ENCODE data around the gene RND1. TPM values are rescaled to one million over a fixed set of nuclear protein-coding genes. Genes with fewer than 3 reads are reported as not detected.
"Not testable (repeated sequence)": the region's sequence is repeated elsewhere in the genome, so short reads cannot be mapped to it uniquely, and the experiment has no call there.

RND1 gene
- total RNA-seq, 1 donor, result under 0.01 TPM

DNA sequence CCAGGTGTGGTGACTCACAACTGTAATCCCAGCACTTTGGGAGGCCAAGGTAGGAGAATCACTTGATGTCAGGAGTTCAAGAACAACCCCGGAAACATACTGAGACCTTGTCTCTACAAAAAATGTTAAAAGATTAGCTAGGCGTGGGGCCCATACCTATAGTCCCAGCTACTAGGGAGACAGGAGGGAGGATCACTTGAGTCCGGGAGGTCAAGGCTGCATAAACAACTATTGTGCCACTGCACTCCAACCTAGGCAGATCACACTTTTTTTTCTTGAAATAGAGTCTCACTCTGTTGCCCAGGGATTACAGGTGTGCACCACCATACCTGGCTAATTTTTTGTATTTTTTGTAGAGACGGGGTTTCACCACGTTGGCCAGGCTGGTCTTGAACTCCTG is 6.1 kb downstream of the RND1 start:
- TF ChIP-seq CTCF (IDR thresholded peaks at IDR 0.05; ENCODE audit: insufficient read depth, low read depth, low read length), result no peak
- no peak for DNase-seq (ENCODE audit: low read depth)
- H3K4me3 ChIP-seq (ENCODE audit: low read depth, low read length), result no peak overlapping the region

GRCh38 chr12:48858043-48858442 is 7.6 kb downstream of the RND1 start:
- TF ChIP-seq CTCF (IDR thresholded peaks at IDR 0.05; ENCODE audit: insufficient read depth, low read depth, low read length), result no peak
- DNase-seq (ENCODE audit: low read depth), result no peak
- H3K4me3 ChIP-seq (ENCODE audit: low read depth, low read length), result no peak overlapping the region

- DNase-seq (ENCODE audit: low read depth), result no peak
- no peak for TF ChIP-seq CTCF (IDR thresholded peaks at IDR 0.05; ENCODE audit: insufficient read depth, low read depth, low read length)
- no peak overlapping the region for H3K4me3 ChIP-seq (ENCODE audit: low read depth, low read length)
Measured at GRCh38 chr12:48857278-48857994, 8.2 kb downstream of the RND1 start.

DNA sequence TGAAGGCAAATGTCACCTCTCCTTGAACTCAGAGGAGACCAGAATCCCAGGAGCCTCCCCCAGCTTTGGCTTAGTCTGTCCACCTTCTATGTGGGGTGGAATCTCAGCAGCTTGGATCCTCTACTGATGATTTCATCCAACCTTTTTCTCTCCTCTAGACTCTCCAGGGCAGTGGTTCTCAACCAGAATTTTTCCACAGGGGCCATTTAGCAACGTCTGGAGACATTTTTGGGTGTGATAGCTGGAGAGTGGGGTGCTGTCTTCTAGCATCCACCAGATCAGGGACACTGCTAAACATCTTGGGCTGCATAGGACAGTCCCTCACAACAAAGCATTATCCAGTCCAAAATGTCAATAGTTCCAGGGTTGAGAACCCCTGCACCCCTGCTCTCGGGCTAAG is 9.3 kb downstream of the RND1 start:
- TF ChIP-seq CTCF (IDR thresholded peaks at IDR 0.05; ENCODE audit: insufficient read depth, low read depth, low read length), result no peak

GRCh38 chr12:48854932-48855331 is 10.7 kb downstream of the RND1 start:
- not testable (repeated sequence) for DNase-seq (ENCODE audit: low read depth); H3K4me3 ChIP-seq (ENCODE audit: low read depth, low read length)

More for the DNA sequence above, 9.3 kb downstream of the RND1 start:
- no peak overlapping the region for H3K4me3 ChIP-seq (ENCODE audit: low read depth, low read length)
- DNase-seq (ENCODE audit: low read depth), result no peak

DNA sequence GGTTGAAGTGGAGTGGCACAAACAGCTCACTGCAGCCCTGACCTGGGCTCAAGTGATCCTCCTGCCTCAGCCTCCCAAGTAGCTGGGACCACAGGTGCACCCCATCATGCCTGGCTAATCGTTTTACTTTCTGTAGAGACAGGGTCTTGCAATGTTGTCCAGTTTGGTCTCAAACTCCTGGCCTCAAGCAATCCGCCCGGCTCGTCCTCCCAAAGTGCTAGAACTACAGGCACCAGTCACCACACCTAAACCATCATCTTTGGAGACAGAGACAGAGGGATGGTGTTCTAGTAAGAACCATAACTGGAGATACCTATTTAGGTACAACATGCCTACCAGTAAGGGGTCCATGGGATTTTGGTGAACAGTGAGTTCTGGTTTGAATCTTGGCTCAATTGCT is 11.2 kb downstream of the RND1 start:
- no peak for TF ChIP-seq CTCF (IDR thresholded peaks at IDR 0.05; ENCODE audit: insufficient read depth, low read depth, low read length)
- no peak overlapping the region for H3K4me3 ChIP-seq (ENCODE audit: low read depth, low read length)
- DNase-seq (ENCODE audit: low read depth), result no peak

- peak; percentile 92 for DNase-seq (ENCODE audit: low read depth)
- TF ChIP-seq CTCF (IDR thresholded peaks at IDR 0.05; ENCODE audit: insufficient read depth, low read depth, low read length), result peak; percentile 81
Measured at GRCh38 chr12:48852734-48853688, 12.7 kb downstream of the RND1 start.

More at GRCh38 chr12:48852734-48853688, 12.7 kb downstream of the RND1 start:
- H3K4me3 ChIP-seq (ENCODE audit: low read depth, low read length), result peak overlapping the region; percentile 91

Data from fibroblast of villous mesenchyme (primary cell).